ENCODE data around the gene COPS2.

The COPS2 gene

DNA sequence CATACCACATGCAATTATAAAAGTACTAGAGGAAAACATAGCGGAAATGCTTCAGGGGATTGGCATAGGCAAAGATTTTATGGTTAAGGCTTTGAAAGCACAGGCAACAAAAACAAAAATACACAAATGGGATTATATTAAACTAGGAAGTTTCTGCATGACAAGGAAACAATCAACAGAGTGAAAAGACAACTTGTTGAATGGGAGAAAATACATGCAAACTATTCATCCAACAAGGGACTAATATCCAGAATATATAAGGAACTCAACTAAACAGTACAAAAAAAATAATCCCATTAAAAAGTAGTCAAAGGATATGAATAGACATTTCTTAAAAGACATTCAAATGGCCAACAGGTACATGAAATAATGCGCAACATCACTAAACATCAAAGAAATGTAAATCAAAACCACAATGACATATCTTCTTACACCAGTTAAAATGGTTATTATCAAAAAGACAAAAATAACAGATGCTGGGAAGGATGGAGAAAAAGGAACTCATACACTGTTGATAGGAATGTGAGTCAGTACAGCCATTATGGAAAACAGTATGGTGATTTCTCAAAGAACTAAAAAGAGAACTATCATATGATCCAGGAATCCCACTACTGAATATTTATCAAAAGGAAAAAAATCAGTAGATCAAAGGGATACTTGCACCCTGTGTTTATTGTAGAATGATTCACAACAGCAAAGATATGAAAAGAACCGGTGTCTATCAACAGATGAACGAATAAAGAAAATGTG, 39.1 kb downstream of the COPS2 start:
- in situ Hi-C loops (cut with HindIII; ENCODE audit: low pct_unique_long_range_greater_than_20kb, low sequenced_read_pairs) = no loop called here
- no peak for TF ChIP-seq JUND (IDR thresholded peaks at IDR 0.05; ENCODE audit: low read depth)
- DNase-seq (ENCODE audit: low read depth in 1 of 2, low spot score in 1 of 2) = no peak

DNA sequence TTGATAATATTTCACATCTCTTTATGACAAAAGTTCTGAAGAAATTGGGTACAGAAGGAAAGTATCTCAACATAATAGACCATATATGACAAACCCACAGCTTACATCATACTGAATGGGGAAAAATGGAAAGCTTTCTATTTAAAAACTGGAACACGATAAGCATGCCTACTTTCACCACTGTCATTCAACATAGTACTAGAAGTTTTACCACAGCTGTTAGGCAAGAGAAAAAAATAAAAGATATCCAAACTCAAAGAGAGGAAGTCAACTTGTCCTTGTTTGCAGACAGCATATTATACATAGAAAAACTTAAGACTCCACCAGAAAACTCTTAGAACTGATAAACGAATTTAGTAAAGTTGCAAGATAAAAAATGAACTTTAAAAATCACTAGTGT, 40.3 kb downstream of the COPS2 start:
- DNase-seq (ENCODE audit: low read depth in 1 of 2, low spot score in 1 of 2) = no peak
- in situ Hi-C loops (cut with HindIII; ENCODE audit: low pct_unique_long_range_greater_than_20kb, low sequenced_read_pairs) = no loop called here
- no peak for TF ChIP-seq JUND (IDR thresholded peaks at IDR 0.05; ENCODE audit: low read depth)

DNA sequence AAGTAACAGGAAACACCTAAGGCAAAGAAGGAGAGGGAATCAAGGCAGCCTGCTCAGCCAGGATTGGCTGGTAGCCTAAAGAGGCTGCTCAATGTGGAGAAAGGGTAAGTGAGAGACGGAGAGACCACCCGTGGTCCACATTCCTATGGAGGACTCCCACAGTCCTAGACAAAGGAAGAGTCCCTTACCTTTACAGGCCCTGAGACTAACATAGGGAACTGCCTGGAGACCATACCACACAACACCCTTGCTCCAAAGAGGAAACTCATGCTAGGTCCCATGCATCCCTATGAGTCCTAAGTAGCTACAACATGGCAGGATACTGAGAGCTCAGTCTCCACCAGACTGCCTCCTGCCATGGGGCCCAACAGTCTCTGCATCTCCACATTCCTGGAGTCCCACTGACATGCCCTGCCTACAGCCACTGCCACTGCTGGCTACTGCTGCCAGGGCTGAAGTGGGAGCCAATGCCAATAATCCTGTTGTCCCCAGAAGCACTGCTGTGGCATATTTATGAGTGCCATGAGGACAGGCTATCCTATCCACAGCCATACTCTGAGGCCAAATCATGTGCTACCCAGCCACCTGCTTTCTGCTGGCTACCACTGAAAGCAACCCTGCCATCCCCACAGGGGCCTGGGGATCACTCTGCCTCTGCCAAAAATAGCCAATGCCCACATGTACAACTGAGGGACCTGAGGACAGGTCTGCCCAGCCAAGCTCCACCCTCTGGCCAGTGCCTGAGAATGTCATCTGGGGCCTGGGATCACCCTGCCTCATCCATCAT, 45.0 kb downstream of the COPS2 start:
- in situ Hi-C loops (cut with HindIII; ENCODE audit: low pct_unique_long_range_greater_than_20kb, low sequenced_read_pairs) = no loop called here
- TF ChIP-seq JUND (IDR thresholded peaks at IDR 0.05; ENCODE audit: low read depth) = no peak
- no peak for DNase-seq (ENCODE audit: low read depth in 1 of 2, low spot score in 1 of 2)

DNA sequence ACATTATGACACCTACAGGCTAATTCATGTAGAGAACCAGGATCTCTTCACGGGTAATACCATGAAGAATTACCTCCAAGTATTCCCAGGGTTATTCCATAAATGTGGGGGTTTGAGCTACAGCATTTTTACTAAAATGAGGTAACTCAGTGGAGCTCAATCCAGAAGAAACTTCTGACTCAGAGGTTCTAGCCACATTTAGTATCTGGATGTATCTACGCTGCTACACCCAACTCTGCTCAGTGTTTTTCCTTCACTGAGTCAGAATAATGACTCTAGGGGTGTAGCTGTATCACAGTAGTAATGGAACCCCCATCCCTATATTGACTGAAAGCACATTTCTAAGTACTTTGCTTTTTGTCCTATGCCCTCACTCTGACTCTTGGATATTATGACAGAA, 52.4 kb downstream of the COPS2 start:
- in situ Hi-C loops (cut with HindIII; ENCODE audit: low pct_unique_long_range_greater_than_20kb, low sequenced_read_pairs) = no loop called here
- DNase-seq (ENCODE audit: low read depth in 1 of 2, low spot score in 1 of 2) = no peak
- no peak for TF ChIP-seq JUND (IDR thresholded peaks at IDR 0.05; ENCODE audit: low read depth)

DNA sequence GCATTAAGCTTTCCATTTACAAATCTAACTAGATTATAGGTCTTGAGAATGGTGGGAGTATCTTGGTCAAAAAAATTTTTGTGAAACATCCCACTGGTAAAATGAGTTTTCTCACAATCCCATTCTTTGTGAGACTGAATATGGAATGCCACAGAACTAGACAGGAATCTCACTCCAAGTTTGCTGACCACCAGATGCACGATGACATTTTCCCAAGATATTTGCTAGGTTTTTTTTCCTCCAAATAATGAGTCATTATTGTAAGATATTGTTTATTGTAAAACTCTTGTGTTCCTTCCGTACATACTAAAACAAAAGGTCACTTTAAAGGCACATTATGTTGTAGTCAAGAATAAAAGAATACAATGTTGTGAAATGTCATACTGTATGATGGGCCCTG, 53.9 kb downstream of the COPS2 start:
- no peak for DNase-seq (ENCODE audit: low read depth in 1 of 2, low spot score in 1 of 2)
- TF ChIP-seq JUND (IDR thresholded peaks at IDR 0.05; ENCODE audit: low read depth) = no peak
- in situ Hi-C loops (cut with HindIII; ENCODE audit: low pct_unique_long_range_greater_than_20kb, low sequenced_read_pairs) = no loop called here

DNA sequence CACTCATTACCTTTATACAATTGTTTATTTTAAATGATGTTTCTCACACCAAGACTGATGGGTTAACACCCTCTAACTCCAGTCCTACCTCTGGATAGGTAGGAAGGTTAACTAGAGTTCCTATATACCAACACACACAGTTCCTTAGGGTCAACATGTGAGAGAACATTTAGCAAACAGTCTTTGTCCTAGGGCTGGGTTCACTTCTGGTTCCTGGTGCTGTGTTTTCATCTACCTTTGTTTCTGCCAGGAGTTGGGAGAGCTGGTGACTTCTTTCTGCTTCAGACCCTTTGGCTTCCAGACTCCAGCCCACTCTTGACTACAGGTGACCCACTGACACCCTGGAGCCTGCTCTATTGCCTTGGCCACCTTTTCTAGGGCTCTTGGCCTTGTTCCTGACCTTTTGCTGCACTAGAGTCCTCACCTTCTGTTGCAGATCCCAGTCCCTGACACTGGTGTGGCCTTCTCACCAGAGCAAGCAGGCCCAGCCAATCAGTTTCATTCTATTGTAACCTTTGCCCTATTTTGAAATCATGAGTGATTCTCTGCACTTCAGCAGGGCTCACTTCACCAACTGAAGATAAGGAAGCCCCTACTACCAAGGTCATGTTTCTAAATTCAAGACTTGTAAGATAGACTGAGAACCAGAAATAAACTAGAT, 59.2 kb downstream of the COPS2 start:
- DNase-seq (ENCODE audit: low read depth in 1 of 2, low spot score in 1 of 2) = no peak
- in situ Hi-C loops (cut with HindIII; ENCODE audit: low pct_unique_long_range_greater_than_20kb, low sequenced_read_pairs) = no loop called here
- no peak for TF ChIP-seq JUND (IDR thresholded peaks at IDR 0.05; ENCODE audit: low read depth)

DNA sequence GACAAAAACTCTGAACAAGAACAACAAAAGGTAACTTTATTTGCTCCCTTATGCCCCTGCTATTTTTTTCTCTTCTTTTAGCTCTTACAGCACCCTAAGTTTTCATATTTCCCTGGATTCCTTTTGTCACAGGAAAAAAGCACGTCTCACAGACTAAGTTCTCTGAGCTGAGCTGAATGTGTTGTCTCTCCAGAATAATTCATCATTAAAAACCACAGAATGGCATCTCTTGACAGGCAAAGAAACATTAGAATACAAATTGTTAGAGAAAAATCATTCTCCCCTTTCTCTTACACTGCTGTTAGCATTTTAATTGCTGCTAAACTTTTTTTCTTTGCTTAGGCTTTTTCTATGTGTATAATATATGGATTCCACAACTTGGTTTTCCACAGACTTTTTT, 60.5 kb downstream of the COPS2 start:
- in situ Hi-C loops (cut with HindIII; ENCODE audit: low pct_unique_long_range_greater_than_20kb, low sequenced_read_pairs) = no loop called here
- TF ChIP-seq JUND (IDR thresholded peaks at IDR 0.05; ENCODE audit: low read depth) = no peak
- DNase-seq (ENCODE audit: low read depth in 1 of 2, low spot score in 1 of 2) = no peak

DNA sequence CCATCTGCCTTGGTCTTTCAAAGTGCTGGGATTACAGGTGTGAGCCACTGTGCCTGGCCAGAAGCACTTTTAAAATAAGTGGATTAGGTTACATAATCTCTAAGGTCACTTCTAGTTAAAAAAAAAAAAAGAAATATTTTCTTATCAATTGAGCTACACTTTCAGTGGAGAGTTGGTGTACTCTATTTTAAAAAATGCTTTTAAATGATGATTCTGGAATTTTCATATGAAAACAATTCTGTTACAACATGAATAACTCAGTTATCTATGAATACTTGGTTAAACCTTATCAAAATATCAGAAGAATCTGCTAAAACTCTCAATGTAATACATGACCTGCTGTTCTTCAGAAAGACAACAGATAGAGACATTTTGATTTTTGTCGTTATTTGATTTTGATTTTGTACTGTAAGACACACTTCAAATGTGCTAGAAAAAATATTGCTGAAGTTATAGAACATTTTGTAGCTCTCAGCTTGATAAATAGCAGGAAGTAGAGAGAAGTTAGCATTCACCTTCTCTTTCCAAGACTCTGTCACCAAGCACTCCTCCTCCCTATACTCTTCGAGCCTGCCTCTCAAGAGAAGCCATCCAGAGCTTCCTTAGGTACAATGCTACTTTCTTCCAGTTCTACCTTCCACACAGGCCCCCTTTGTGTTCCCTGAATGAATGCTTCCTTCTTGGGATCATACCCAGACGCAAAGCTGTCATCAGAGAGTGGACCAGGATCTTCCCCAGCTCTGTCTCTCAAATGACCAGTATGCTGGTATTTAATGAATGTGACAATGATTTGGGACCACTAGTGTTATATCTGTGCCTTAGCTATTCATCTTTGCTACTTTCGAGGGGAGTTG, 61.9 kb downstream of the COPS2 start:
- in situ Hi-C loops (cut with HindIII; ENCODE audit: low pct_unique_long_range_greater_than_20kb, low sequenced_read_pairs) = no loop called here
- no peak for TF ChIP-seq JUND (IDR thresholded peaks at IDR 0.05; ENCODE audit: low read depth)
- no peak for DNase-seq (ENCODE audit: low read depth in 1 of 2, low spot score in 1 of 2)

DNA sequence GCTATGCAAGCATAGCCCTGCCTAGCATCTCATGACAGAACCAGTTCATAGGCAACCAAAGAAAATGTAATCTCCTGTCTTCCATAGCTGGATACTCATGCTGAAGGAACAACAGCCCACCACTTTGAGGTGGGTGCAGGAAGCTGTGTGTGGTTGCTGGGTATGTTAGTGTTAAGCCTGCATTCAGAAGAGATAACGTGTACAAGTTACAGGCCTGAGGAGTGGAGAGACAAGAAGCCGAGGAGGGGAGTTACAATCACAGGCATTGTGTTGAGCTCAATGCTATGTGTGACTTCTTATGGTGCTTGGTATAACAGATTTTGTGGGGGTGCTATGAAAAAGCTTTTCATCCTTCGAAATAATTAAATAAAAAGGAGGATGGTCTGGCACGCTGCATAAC, 66.4 kb downstream of the COPS2 start:
- no peak for TF ChIP-seq JUND (IDR thresholded peaks at IDR 0.05; ENCODE audit: low read depth)
- in situ Hi-C loops (cut with HindIII; ENCODE audit: low pct_unique_long_range_greater_than_20kb, low sequenced_read_pairs) = no loop called here
- no peak for DNase-seq (ENCODE audit: low read depth in 1 of 2, low spot score in 1 of 2)

DNA sequence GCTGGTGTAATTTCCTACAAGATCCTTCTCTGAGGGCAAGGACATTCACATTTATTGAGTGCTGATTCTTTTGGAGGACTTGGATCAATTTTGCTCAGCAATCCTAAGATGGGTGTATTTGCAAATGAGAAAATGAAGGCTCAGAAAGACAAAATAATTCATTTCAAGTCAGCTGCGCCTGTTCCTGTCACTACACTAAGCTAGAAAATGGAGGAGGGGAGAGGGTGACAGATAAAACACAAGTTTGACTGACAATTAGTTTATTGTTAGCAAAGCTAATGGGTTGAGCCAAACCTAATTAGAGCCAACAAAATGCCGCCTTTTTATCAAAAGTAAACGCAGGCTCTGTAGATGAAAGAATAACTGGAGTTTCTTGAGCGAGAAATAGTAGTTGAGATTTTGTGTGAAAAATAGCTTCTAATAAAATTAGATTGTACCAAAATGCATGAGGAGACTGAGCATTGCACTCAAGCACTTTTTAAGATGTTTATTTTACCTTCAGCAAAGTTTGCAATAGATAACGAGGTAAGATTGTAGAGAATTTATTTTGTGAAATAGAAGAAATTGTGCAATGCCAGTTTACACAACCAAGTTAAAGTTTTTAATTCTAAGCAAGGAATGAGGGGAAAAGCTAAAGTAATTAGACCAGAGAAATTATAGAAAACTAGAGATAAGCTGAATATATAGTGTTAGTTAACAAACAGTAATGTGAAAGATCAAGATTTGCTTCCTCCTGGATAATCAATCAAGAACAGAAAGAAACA, 69.5 kb downstream of the COPS2 start:
- no peak for TF ChIP-seq JUND (IDR thresholded peaks at IDR 0.05; ENCODE audit: low read depth)
- in situ Hi-C loops (cut with HindIII; ENCODE audit: low pct_unique_long_range_greater_than_20kb, low sequenced_read_pairs) = no loop called here
- DNase-seq (ENCODE audit: low read depth in 1 of 2, low spot score in 1 of 2) = no peak

DNA sequence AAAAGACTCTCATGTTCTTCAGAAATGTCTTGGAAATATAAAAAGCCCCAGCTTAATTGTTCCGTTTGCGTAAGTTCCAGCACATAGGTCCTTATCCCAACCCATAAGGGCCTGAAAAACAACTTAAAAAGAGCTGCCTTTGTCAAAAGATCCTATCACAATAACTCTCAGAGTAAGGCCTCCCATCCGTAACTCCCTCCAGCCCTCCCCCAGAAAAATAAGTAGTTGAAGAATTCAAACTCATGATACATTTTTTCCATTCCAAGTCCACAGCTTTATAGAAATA, 71.2 kb downstream of the COPS2 start:
- no peak for TF ChIP-seq JUND (IDR thresholded peaks at IDR 0.05; ENCODE audit: low read depth)
- in situ Hi-C loops (cut with HindIII; ENCODE audit: low pct_unique_long_range_greater_than_20kb, low sequenced_read_pairs) = no loop called here
- no peak for DNase-seq (ENCODE audit: low read depth in 1 of 2, low spot score in 1 of 2)
